HepG2 (cell line): ENCODE measurements around the gene SP7.

Experiments
- CEBPG ChIP-seq: IDR thresholded peaks from 2 replicates; pipeline ENCODE4 v1.6.1; 2016
- ELF4 ChIP-seq: sonication (generic); formaldehyde crosslinking; IDR thresholded peaks from 2 replicates; pipeline ENCODE4 v1.5.0; 2020; ENCODE audit warnings: missing genetic modification reagents, mild to moderate bottlenecking, moderate library complexity, borderline replicate concordance
- ETV6 ChIP-seq: sonication (generic); formaldehyde crosslinking; conservative IDR thresholded peaks from 2 replicates; pipeline ENCODE4 v1.4.0; 2020; ENCODE audit warnings: missing genetic modification reagents
- HOXA3 ChIP-seq: sonication (generic); formaldehyde crosslinking; IDR thresholded peaks from 2 replicates; pipeline ENCODE4 v1.5.0; 2020; ENCODE audit warnings: missing genetic modification reagents
- XBP1 ChIP-seq: sonication (generic); formaldehyde crosslinking; IDR thresholded peaks from 2 replicates; pipeline ENCODE4 v1.5.0; 2020; ENCODE audit warnings: missing genetic modification reagents
- TF ChIP-seq, protein P1 (sequence below): sonication (generic); formaldehyde crosslinking; IDR thresholded peaks from 2 replicates; pipeline ENCODE4 v1.9.0; 2022; ENCODE audit warnings: missing genetic modification reagents, mild to moderate bottlenecking, borderline replicate concordance

GRCh38 chr12:53320352-53321195 is 15.6 kb downstream of the SP7 start:
- TF ChIP-seq ETV6 (CRISPR knock-in tag) (no peak), CEBPG (CRISPR knock-in tag) (no peak), ELF4 (no peak), HOXA3 (CRISPR knock-in tag) (no peak), XBP1 (CRISPR knock-in tag) (no peak)
- TF ChIP-seq, protein P1, sequence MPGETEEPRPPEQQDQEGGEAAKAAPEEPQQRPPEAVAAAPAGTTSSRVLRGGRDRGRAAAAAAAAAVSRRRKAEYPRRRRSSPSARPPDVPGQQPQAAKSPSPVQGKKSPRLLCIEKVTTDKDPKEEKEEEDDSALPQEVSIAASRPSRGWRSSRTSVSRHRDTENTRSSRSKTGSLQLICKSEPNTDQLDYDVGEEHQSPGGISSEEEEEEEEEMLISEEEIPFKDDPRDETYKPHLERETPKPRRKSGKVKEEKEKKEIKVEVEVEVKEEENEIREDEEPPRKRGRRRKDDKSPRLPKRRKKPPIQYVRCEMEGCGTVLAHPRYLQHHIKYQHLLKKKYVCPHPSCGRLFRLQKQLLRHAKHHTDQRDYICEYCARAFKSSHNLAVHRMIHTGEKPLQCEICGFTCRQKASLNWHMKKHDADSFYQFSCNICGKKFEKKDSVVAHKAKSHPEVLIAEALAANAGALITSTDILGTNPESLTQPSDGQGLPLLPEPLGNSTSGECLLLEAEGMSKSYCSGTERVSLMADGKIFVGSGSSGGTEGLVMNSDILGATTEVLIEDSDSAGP (CRISPR knock-in tag), result no peak
